OCI-LY1 (cell line): Measurements from ENCODE around the gene PRKCH.

Experiments used
- CTCF ChIP-seq: fragments of 200-600 bp; sonication (generic), shearing (Covaris generic); IDR thresholded peaks from 2 replicates; pipeline ENCODE4 v1.5.1; 2017; ENCODE audit warnings: mild to moderate bottlenecking, antibody characterized with exemption, low read length, moderate library complexity, mixed read lengths
- EZH2 ChIP-seq: fragments of 200-600 bp; sonication (generic), shearing (Covaris generic); IDR thresholded peaks from 2 replicates; pipeline ENCODE4 v1.8.0; 2017; ENCODE audit warnings: borderline replicate concordance, mixed run types, mild to moderate bottlenecking, antibody characterized with exemption, low read length, moderate library complexity, mixed read lengths

- TF ChIP-seq EZH2 (no peak), CTCF (no peak)
Observed at GRCh38 chr14:61420326-61420725, 98.9 kb downstream of the PRKCH start.
